ENCODE data around the gene CAPN1.

The CAPN1 gene

GRCh38 chr11:65189191-65189590, 7.5 kb downstream of the CAPN1 start:
- DNase-seq (ENCODE audit: low read depth in 2 of 2, low spot score in 1 of 2): no peak

- no peak for DNase-seq (ENCODE audit: low read depth in 2 of 2, low spot score in 1 of 2)
These were observed 12.8 kb downstream of the CAPN1 start for GRCh38 chr11:65194564-65194963.

- DNase-seq (ENCODE audit: low read depth in 2 of 2, low spot score in 1 of 2): no peak
These were observed 22.4 kb downstream of the CAPN1 start for GRCh38 chr11:65204143-65204542.

GRCh38 chr11:65204646-65205601, 23.2 kb downstream of the CAPN1 start:
- DNase-seq (ENCODE audit: low read depth in 2 of 2, low spot score in 1 of 2): no peak

- DNase-seq (ENCODE audit: low read depth in 2 of 2, low spot score in 1 of 2): no peak
These were observed 23.9 kb downstream of the CAPN1 start for GRCh38 chr11:65205602-65205967.

- no peak for DNase-seq (ENCODE audit: low read depth in 2 of 2, low spot score in 1 of 2)
These were observed 24.7 kb downstream of the CAPN1 start for GRCh38 chr11:65206441-65206841.

- no peak for DNase-seq (ENCODE audit: low read depth in 2 of 2, low spot score in 1 of 2)
These were observed 25.2 kb downstream of the CAPN1 start for GRCh38 chr11:65206901-65207300.

- no peak for DNase-seq (ENCODE audit: low read depth in 2 of 2, low spot score in 1 of 2)
These were observed 26.4 kb downstream of the CAPN1 start for GRCh38 chr11:65207918-65208784.

GRCh38 chr11:65208785-65209710, 27.3 kb downstream of the CAPN1 start:
- no peak for DNase-seq (ENCODE audit: low read depth in 2 of 2, low spot score in 1 of 2)

- no peak for DNase-seq (ENCODE audit: low read depth in 2 of 2, low spot score in 1 of 2)
These were observed 28.1 kb downstream of the CAPN1 start for GRCh38 chr11:65209711-65210360.

- DNase-seq (ENCODE audit: low read depth in 2 of 2, low spot score in 1 of 2): no peak
These were observed 28.6 kb downstream of the CAPN1 start for GRCh38 chr11:65210361-65210731.

GRCh38 chr11:65210748-65211147, 29.0 kb downstream of the CAPN1 start:
- DNase-seq (ENCODE audit: low read depth in 2 of 2, low spot score in 1 of 2): no peak

GRCh38 chr11:65211293-65212105, 29.8 kb downstream of the CAPN1 start:
- no peak for DNase-seq (ENCODE audit: low read depth in 2 of 2, low spot score in 1 of 2)

GRCh38 chr11:65212226-65212801, 30.6 kb downstream of the CAPN1 start:
- no peak for DNase-seq (ENCODE audit: low read depth in 2 of 2, low spot score in 1 of 2)

- no peak for DNase-seq (ENCODE audit: low read depth in 2 of 2, low spot score in 1 of 2)
These were observed 31.8 kb downstream of the CAPN1 start for GRCh38 chr11:65213322-65214211.

GRCh38 chr11:65214212-65214845, 32.6 kb downstream of the CAPN1 start:
- DNase-seq (ENCODE audit: low read depth in 2 of 2, low spot score in 1 of 2): no peak

- no peak for DNase-seq (ENCODE audit: low read depth in 2 of 2, low spot score in 1 of 2)
These were observed 33.8 kb downstream of the CAPN1 start for GRCh38 chr11:65215441-65216076.

All from stimulated activated CD8-positive, alpha-beta memory T cell treated with anti-CD3 and anti-CD28 coated beads, Interleukin-4, amount 100 ng/mL, for 1 hour (primary cell).